Uterus (tissue), 4 donors: ENCODE data around the gene TCF4. TPM values are rescaled to one million over a fixed set of nuclear protein-coding genes. Genes with fewer than 3 reads are reported as not detected.

ENCODE experiments used
- DNase-seq, 2 donors: peaks; one replicate each; pipeline ENCODE4 v3.0.0-alpha.2; 2019 to 2020
- H3K27ac ChIP-seq, 2 donors: fragments of 200-600 bp; sonication (generic); 1 replicate in 1 of 2; 2 replicates in 1 of 2; pipeline ENCODE4 v1.5.1; 2016 to 2018
- H3K27me3 ChIP-seq, 2 donors: fragments of 200-600 bp; sonication (generic); one replicate each; pipeline ENCODE4 v1.5.1; 2018 to 2019; ENCODE audit warnings: control low read depth in 1 of 2
- H3K36me3 ChIP-seq, 2 donors: fragments of 200-600 bp; sonication (generic); one replicate each; pipeline ENCODE4 v1.5.1; 2019; ENCODE audit warnings: control low read depth in 1 of 2
- H3K4me1 ChIP-seq, 2 donors: fragments of 200-600 bp; sonication (generic); one replicate each; pipeline ENCODE4 v1.5.1; 2018 to 2019; ENCODE audit warnings: control low read depth in 1 of 2
- H3K4me3 ChIP-seq, 2 donors: fragments of 200-600 bp; sonication (generic); 1 replicate in 1 of 2; 2 replicates in 1 of 2; pipeline ENCODE4 v1.5.1; 2018 to 2019; ENCODE audit warnings: mild to moderate bottlenecking in 1 of 2
- H3K9me3 ChIP-seq, 2 donors: fragments of 200-600 bp; sonication (generic); one replicate each; pipeline ENCODE4 v1.5.1; 2019; ENCODE audit warnings: control low read depth in 1 of 2
- POLR2A ChIP-seq, 2 donors: fragments of 450-650 bp; IDR thresholded peaks; one replicate each; pipeline ENCODE4 v1.6.1; 2016; ENCODE audit warnings: antibody characterized with exemption in 2 of 2, mild to moderate bottlenecking in 1 of 2, moderate library complexity in 1 of 2
- intact Hi-C: fragments of 100-400 bp; cut with DNase I; formaldehyde crosslinking; loops from one replicate; pipeline ENCODE4 v1.15.1; 2023; ENCODE audit warnings: low total_unique reads
- total RNA-seq, 4 donors: library from RNA; depleted of rRNA in 3 of 4; stranded (reverse); fragments of >200 nt in 3 of 4; gene quantifications; one replicate each; pipeline versions ENCODE4 v1.1.0 to v1.2.4, GENCODE V29; 2014 to 2023
- TF ChIP-seq, protein P1 (sequence below), 4 experiments: fragments of 200-600 bp in 2 of 4; fragments of 450-650 bp in 2 of 4; sonication (generic) in 2 of 4; IDR thresholded peaks; one replicate each; pipeline ENCODE4 v1.5.1; 2016 to 2019; ENCODE audit warnings: antibody characterized with exemption in 4 of 4, mild to moderate bottlenecking in 2 of 4, moderate library complexity in 1 of 4
- donor health status: DM: yes; HTN: yes; CAD: no.

TCF4 gene
- total RNA-seq, 4 donors from 2014 or later, result 123 to 514 (median 163) TPM

DNA sequence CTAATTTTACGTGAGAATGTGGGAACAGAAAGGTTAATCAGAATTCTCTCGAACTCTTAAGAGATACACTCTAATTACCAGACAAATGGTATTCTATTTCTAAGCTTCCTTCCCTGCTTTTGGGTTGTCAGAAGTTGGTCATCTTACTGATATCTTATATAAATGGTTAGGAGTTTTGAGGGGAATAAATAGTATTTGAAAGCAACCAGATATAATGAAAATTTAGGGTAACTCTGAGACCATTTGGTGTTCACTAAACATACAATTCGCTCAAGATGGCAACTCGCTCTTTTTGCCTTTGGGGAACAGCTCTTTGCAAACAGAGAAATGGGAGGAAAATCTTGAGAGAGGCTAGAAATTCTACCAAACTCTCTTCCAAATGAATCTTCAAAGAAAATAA is 250.9 kb downstream of the TCF4 start:
- Histone ChIP-seq H3K4me1 (no peaks in the 10 kb centered on the region), H3K27ac (peak overlapping the region; percentile 58 to 63), H3K36me3 (no peaks in the 10 kb centered on the region), H3K27me3 (no peaks in the 10 kb centered on the region), H3K4me3 (no peak overlapping the region), H3K9me3 (no peaks in the 10 kb centered on the region)
- intact Hi-C loops, result no loop called here
- TF ChIP-seq POLR2A (IDR thresholded peaks at IDR 0.05), result no peak
- TF ChIP-seq, protein P1, sequence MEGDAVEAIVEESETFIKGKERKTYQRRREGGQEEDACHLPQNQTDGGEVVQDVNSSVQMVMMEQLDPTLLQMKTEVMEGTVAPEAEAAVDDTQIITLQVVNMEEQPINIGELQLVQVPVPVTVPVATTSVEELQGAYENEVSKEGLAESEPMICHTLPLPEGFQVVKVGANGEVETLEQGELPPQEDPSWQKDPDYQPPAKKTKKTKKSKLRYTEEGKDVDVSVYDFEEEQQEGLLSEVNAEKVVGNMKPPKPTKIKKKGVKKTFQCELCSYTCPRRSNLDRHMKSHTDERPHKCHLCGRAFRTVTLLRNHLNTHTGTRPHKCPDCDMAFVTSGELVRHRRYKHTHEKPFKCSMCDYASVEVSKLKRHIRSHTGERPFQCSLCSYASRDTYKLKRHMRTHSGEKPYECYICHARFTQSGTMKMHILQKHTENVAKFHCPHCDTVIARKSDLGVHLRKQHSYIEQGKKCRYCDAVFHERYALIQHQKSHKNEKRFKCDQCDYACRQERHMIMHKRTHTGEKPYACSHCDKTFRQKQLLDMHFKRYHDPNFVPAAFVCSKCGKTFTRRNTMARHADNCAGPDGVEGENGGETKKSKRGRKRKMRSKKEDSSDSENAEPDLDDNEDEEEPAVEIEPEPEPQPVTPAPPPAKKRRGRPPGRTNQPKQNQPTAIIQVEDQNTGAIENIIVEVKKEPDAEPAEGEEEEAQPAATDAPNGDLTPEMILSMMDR (IDR thresholded peaks at IDR 0.05), result no peak
- no peak for DNase-seq

DNA sequence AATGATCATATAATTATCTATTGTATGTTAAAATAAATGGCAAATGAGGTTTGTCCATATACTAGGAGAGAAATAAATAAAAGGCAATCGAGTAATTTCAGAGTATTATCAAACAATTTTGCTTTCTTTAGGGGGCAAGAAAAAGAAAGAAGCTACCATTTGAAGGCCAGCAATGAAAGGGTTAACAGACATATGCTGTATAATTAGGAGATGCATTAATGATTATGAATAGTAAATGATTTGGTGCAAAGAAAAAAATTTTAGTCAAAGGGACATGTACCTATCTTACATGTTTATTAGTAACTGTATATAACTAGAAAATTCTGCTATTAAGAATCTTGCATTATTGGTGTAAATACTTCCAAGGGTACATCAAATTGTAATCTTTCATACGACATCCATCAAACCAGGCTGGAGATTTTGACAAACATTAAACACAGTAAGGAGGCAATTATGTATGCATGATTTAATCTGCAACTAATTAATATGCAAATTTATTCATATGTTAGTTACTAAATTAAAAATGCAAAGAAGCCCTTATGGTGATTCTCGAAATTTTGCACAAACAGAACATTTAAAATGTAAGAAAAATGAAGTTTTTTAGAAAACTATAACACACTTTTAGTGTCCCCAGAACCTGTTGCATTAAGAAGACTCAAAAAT is 251.4 kb downstream of the TCF4 start:
- no peaks in the 10 kb centered on the region for H3K4me1 ChIP-seq
- no peaks in the 10 kb centered on the region for H3K36me3 ChIP-seq
- TF ChIP-seq, protein P1 (IDR thresholded peaks at IDR 0.05), result no peak
- TF ChIP-seq POLR2A (IDR thresholded peaks at IDR 0.05), result no peak
- no peak overlapping the region for H3K4me3 ChIP-seq
- H3K27me3 ChIP-seq, result no peaks in the 10 kb centered on the region
- H3K27ac ChIP-seq, result peak overlapping the region in 1 of 2 donors; percentile 58
- H3K9me3 ChIP-seq, result no peaks in the 10 kb centered on the region
- intact Hi-C loops, result no loop called here
- no peak for DNase-seq

DNA sequence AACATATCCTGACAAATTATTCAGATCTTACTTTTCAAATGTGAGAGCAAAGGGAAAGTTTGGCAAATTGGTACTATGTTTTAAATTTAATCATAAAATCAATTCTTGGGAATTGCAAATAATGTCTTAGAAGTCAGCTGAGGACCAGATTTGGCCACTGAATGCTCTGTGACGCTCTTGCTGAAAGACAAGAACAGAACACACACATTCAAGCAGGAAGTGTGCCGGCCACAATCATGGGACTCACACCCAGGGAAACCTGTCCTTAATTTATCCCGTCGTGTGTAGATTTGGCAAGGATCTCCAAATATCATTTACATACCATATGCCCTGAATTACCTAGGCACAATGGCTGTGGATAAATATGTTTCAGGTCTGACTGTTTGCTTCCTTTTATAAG is 253.1 kb downstream of the TCF4 start:
- H3K27ac ChIP-seq, result peak overlapping the region in 1 of 2 donors; percentile 26
- H3K27me3 ChIP-seq, result no peaks in the 10 kb centered on the region
- no peaks in the 10 kb centered on the region for H3K9me3 ChIP-seq
- H3K4me3 ChIP-seq, result no peak overlapping the region
- no peaks in the 10 kb centered on the region for H3K36me3 ChIP-seq
- intact Hi-C loops, result no loop called here
- no peak for TF ChIP-seq POLR2A (IDR thresholded peaks at IDR 0.05)
- TF ChIP-seq, protein P1 (IDR thresholded peaks at IDR 0.05), result no peak
- H3K4me1 ChIP-seq, result no peaks in the 10 kb centered on the region
- DNase-seq, result no peak

DNA sequence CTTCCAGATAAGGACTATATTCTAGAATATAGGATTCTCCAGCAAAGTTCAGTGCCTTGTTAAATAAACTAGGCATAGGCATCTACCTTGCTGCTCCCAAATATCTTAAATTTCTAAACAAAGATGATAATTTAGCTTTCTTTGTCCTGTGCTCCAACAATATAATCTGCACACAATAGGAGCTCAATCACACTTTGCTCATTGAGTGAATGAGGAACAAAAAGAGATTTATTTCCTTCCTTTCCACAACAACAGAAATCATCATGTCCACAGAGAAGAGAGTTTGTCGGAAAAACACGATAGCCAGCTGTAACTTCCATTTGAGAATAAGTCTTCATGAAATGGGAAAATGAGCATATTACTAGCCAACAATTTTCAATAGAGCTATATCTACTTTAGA is 256.7 kb downstream of the TCF4 start:
- TF ChIP-seq, protein P1 (IDR thresholded peaks at IDR 0.05), result no peak
- TF ChIP-seq POLR2A (IDR thresholded peaks at IDR 0.05), result no peak
- no peaks in the 10 kb centered on the region for H3K9me3 ChIP-seq
- intact Hi-C loops, result no loop called here
- H3K27ac ChIP-seq, result no peak overlapping the region
- no peak overlapping the region for H3K4me3 ChIP-seq
- no peak for DNase-seq
- no peaks in the 10 kb centered on the region for H3K27me3 ChIP-seq
- H3K4me1 ChIP-seq, result no peaks in the 10 kb centered on the region
- H3K36me3 ChIP-seq, result no peaks in the 10 kb centered on the region

DNA sequence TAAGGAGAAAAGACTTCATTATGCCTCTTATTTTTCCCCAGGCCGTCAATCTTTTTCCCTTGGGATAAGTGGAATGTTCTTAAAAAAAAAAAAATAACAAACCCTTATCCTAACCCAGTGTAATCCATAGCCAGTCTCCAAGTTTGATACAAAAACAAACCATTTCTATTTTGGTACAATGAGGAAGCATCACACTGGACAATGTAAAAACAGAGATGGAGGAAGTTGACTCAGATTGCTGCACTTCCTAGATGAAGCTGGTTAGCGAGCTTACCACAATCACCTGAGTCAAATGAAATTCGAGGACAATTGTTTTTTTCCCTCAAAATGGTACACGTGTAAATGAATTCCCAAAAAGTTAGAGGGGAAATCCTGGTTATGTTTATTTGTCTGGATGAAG is 259.7 kb downstream of the TCF4 start:
- peak overlapping the region; percentile 40 to 75 for H3K27ac ChIP-seq
- intact Hi-C loops, result loop anchor here (10.0 kb wide), 1 partner anchor 76 kb away; no protein-coding TSS in a partner anchor
- no peaks in the 10 kb centered on the region for H3K27me3 ChIP-seq
- no peaks in the 10 kb centered on the region for H3K9me3 ChIP-seq
- no peak for DNase-seq
- TF ChIP-seq, protein P1 (IDR thresholded peaks at IDR 0.05), result no peak
- TF ChIP-seq POLR2A (IDR thresholded peaks at IDR 0.05), result no peak
- H3K4me1 ChIP-seq, result peaks cover 0 to 5% of the 10 kb centered on the region in 2 donors
- H3K4me3 ChIP-seq, result no peak overlapping the region
- H3K36me3 ChIP-seq, result no peaks in the 10 kb centered on the region
